ENCODE data around the gene TMEM161A. TPM values are rescaled to one million over a fixed set of nuclear protein-coding genes. Genes with fewer than 3 reads are reported as not detected.
A peak's percentile ranks its signal among the peaks of the same experiment; 100 is the strongest.

The TMEM161A gene
- total and polyA plus RNA-seq, 9 of the 15 experiments (the other 6 are each of a cell fraction or from before 2014, with no cell fraction given) = 0.63 to 92.3 (median 38.9) TPM

DNA sequence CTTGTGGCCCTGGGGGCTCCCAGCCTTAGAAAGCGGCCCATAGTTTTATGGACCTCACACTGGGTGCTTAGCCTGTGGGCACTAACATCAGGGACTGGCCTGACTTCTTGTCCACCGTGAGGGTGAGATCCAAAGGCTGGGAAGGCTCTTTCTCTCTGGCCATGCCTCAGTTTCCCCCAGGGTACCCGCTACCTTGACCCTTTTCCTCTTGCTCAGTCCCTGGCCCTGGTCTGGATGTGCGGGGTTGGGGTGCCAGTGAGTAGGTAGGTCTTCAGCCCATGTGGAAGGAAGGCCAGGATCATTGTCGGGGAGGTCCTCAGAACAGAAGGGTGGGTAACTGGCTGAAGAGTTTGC, 1.6 kb upstream of the TMEM161A start (continued):
- 0 out of 2 replicates have a peak, but pooled peaks have one; percentile 15 for TF ChIP-seq ARID4B (CRISPR knock-in tag; IDR thresholded peaks at IDR 0.05)

- peak; percentile 31 for ATAC-seq
- FAIRE-seq = no peak
- TF ChIP-seq ZKSCAN3 (CRISPR knock-in tag; IDR thresholded peaks at IDR 0.05) = no peak
- TF ChIP-seq, protein P1, sequence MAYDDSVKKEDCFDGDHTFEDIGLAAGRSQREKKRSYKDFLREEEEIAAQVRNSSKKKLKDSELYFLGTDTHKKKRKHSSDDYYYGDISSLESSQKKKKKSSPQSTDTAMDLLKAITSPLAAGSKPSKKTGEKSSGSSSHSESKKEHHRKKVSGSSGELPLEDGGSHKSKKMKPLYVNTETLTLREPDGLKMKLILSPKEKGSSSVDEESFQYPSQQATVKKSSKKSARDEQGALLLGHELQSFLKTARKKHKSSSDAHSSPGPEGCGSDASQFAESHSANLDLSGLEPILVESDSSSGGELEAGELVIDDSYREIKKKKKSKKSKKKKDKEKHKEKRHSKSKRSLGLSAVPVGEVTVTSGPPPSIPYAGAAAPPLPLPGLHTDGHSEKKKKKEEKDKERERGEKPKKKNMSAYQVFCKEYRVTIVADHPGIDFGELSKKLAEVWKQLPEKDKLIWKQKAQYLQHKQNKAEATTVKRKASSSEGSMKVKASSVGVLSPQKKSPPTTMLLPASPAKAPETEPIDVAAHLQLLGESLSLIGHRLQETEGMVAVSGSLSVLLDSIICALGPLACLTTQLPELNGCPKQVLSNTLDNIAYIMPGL (CRISPR knock-in tag; IDR thresholded peaks at IDR 0.05) = 0 out of 2 replicates have a peak, but pooled peaks have one; percentile 55
- TF ChIP-seq SP1 (CRISPR knock-in tag; IDR thresholded peaks at IDR 0.05) = peak; percentile 4; the same call in 1 of the 2 replicates
- peak; percentile 40 for TF ChIP-seq CHD1 (IDR thresholded peaks at IDR 0.05; ENCODE audit: low read length)
- no peak for TF ChIP-seq AFF4 (CRISPR knock-in tag; IDR thresholded peaks at IDR 0.05)
- no peak for TF ChIP-seq HNRNPK (IDR thresholded peaks at IDR 0.05; ENCODE audit: low read depth, low read length, poor library complexity, severe bottlenecking)
These were observed 646 bp downstream of the TMEM161A start for GRCh38 chr19:19137556-19138108.

More at GRCh38 chr19:19137556-19138108, 646 bp downstream of the TMEM161A start:
- Histone ChIP-seq H3K79me2 (ENCODE audit: control insufficient read depth, insufficient read depth, low read length) (peaks cover 48% of the 10 kb centered on the region), H3K27me3 (ENCODE audit: control insufficient read depth in 2 of 2, insufficient read depth in 2 of 2, low read length in 2 of 2) (no peaks in the 10 kb centered on the region; a peak in 1 of 5 replicates), H2AFZ (ENCODE audit: low read depth, low read length) (peak overlapping the region; percentile 78), H3K4me3 (peak overlapping the region; percentile 90), H3K9ac (ENCODE audit: insufficient read depth in 1 of 2, low read depth in 2 of 2, low read length in 2 of 2) (peak overlapping the region; percentile 92 to 95), H3K9me1 (ENCODE audit: control insufficient read depth, insufficient read depth, low read length) (no peaks in the 10 kb centered on the region), H4K20me1 (replicated peaks; ENCODE audit: control insufficient read depth, insufficient read depth, low read length) (peaks cover 3% of the 10 kb centered on the region; the same call in 1 of the 2 replicates), H3K4me1 (replicated peaks in 1 of 2; ENCODE audit: control insufficient read depth in 2 of 2, insufficient read depth in 2 of 2, low read length in 2 of 2) (peaks cover 15 to 35% of the 10 kb centered on the region in 2 experiments), H3K36me3 (ENCODE audit: control insufficient read depth, insufficient read depth, low read length) (peaks cover 15% of the 10 kb centered on the region), H3K27ac (ENCODE audit: extremely low read depth, low read depth, low read length) (peak overlapping the region; percentile 91), H3K4me2 (ENCODE audit: insufficient read depth, low read length) (peak overlapping the region; percentile 84), H3K9me3 (replicated peaks; ENCODE audit: control insufficient read depth, insufficient read depth, low read depth, low read length) (no peaks in the 10 kb centered on the region)
- ChIA-PET POLR2A (interaction anchor here (0.6 to 1.5 kb wide), 5 partner anchors 15 to 845 kb away, joined by 3 to 4 read pairs (median 3); no protein-coding TSS in a partner anchor), CTCF (ENCODE audit: low intra/inter-chr PET ratio) (interaction anchor here (0.6 kb wide), 1 partner anchor 157 kb away, joined by 3 read pairs; no protein-coding TSS in a partner anchor)
- intact Hi-C loops (cut with micrococcal nuclease) = loop anchor here (2.0 to 5.0 kb wide), 5 partner anchors 35 to 240 kb away; partner anchors contain the start of genes CERS1, COPE, DDX49 and MEF2B
- in situ Hi-C loops (cut with MboI) = loop anchor here (5.0 kb wide), 1 partner anchor 80 kb away; no protein-coding TSS in a partner anchor
- TSS peak; percentile 75 for BruUV-seq (replicated peaks)
- WGBS (ENCODE audit: insufficient coverage, low coverage, missing lambda C conversion rate) = 0% methylated on average over 14 of the region's 25 CpGs
- DNase-seq (ENCODE audit: extremely low read depth in 1 of 4, low spot score in 3 of 4) = peak; percentile 26 to 47 (median 30)
